Mammary epithelial cell (primary cell): ENCODE data around the gene GLB1L2.

ENCODE experiments used
- EZH2 ChIP-seq: IDR thresholded peaks from 2 replicates; pipeline ENCODE4 v1.6.1; 2012; ENCODE audit warnings: low read length, inconsistent platforms, borderline replicate concordance
- TF ChIP-seq, protein P1 (sequence below), 2 donors: IDR thresholded peaks in 1 of 2; conservative IDR thresholded peaks in 1 of 2; 2 replicates each; pipeline ENCODE4 v1.5.1; 2011 to 2012; ENCODE audit warnings: inconsistent platforms in 2 of 2, low read length in 2 of 2, mild to moderate bottlenecking in 2 of 2, control low read depth in 1 of 2, low read depth in 1 of 2; ENCODE audit not compliant: insufficient read depth in 1 of 2; ENCODE audit errors: extremely low read depth in 1 of 2

DNA sequence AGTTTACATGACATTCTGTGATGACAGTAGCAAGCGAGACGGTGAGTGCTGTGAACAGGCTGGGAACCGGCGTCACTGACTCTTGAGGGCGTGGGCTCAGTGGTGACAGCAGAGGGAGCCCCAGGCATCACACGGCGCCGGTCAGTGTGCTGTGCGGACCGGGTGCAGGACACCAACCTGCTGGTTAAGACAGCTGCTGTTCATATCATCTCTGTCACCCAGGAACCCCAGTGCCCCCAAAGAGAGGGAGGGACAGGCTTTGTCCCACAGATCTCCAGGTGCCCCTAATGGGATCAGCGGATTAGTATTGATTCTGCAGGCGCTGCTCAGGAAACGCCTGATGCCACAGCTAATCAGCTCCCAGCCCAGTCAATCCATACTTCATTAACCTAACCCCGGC, 61.9 kb downstream of the GLB1L2 start:
- TF ChIP-seq, protein P1, sequence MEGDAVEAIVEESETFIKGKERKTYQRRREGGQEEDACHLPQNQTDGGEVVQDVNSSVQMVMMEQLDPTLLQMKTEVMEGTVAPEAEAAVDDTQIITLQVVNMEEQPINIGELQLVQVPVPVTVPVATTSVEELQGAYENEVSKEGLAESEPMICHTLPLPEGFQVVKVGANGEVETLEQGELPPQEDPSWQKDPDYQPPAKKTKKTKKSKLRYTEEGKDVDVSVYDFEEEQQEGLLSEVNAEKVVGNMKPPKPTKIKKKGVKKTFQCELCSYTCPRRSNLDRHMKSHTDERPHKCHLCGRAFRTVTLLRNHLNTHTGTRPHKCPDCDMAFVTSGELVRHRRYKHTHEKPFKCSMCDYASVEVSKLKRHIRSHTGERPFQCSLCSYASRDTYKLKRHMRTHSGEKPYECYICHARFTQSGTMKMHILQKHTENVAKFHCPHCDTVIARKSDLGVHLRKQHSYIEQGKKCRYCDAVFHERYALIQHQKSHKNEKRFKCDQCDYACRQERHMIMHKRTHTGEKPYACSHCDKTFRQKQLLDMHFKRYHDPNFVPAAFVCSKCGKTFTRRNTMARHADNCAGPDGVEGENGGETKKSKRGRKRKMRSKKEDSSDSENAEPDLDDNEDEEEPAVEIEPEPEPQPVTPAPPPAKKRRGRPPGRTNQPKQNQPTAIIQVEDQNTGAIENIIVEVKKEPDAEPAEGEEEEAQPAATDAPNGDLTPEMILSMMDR (conservative IDR thresholded peaks at IDR 0.05 in 1 of 2, IDR thresholded peaks at IDR 0.05 in 1 of 2; ENCODE audit: extremely low read depth in 1 of 2, insufficient read depth in 1 of 2, low read depth in 1 of 2, low read length in 2 of 2): no peak
- no peak for TF ChIP-seq EZH2
